Activated CD8-positive, alpha-beta memory T cell treated with anti-CD3 and anti-CD28 coated beads for 4 hours (primary cell): ENCODE measurements around the gene PVALB.
"Not testable (repeated sequence)": the region's sequence is repeated elsewhere in the genome, so short reads cannot be mapped to it uniquely, and the experiment has no call there.

ENCODE experiments used
- DNase-seq, 2 donors: peaks; one replicate each; pipeline ENCODE4 v3.0.0-alpha.2; 2020; ENCODE audit warnings: low read depth in 2 of 2

Gene PVALB

GRCh38 chr22:36756746-36757655 is 59.8 kb downstream of the PVALB start:
- no peak for DNase-seq

GRCh38 chr22:36756031-36756430 is 60.8 kb downstream of the PVALB start:
- no peak for DNase-seq

GRCh38 chr22:36755316-36755715 is 61.5 kb downstream of the PVALB start:
- no peak for DNase-seq

- not testable (repeated sequence) for DNase-seq
Observed at GRCh38 chr22:36754881-36755280, 62.0 kb downstream of the PVALB start.

- DNase-seq: no peak
Observed at GRCh38 chr22:36753916-36754315, 62.9 kb downstream of the PVALB start.

- DNase-seq: no peak
Observed at GRCh38 chr22:36753120-36753802, 63.6 kb downstream of the PVALB start.
